ENCODE measurements around the gene PRC1.

GRCh38 chr15:90989040-90989768 is 5.1 kb downstream of the PRC1 start:
- TF ChIP-seq POLR2AphosphoS5 (IDR thresholded peaks at IDR 0.05; ENCODE audit: low read depth, low read length): no peak
- no peak for TF ChIP-seq POLR2A (IDR thresholded peaks at IDR 0.05; ENCODE audit: low read depth, low read length)
